SW480 (cell line): ENCODE results near the gene C1GALT1C1L.
"Not testable (repeated sequence)": the region's sequence is repeated elsewhere in the genome, so short reads cannot be mapped to it uniquely, and the experiment has no call there.

ENCODE experiments used
- DNase-seq: peaks from one replicate; pipeline ENCODE4 v3.0.0-alpha.2; 2016; ENCODE audit warnings: low spot score

The C1GALT1C1L gene

GRCh38 chr2:43653506-43653905 lies 22.7 kb downstream of the C1GALT1C1L start:
- DNase-seq, result no peak

DNA sequence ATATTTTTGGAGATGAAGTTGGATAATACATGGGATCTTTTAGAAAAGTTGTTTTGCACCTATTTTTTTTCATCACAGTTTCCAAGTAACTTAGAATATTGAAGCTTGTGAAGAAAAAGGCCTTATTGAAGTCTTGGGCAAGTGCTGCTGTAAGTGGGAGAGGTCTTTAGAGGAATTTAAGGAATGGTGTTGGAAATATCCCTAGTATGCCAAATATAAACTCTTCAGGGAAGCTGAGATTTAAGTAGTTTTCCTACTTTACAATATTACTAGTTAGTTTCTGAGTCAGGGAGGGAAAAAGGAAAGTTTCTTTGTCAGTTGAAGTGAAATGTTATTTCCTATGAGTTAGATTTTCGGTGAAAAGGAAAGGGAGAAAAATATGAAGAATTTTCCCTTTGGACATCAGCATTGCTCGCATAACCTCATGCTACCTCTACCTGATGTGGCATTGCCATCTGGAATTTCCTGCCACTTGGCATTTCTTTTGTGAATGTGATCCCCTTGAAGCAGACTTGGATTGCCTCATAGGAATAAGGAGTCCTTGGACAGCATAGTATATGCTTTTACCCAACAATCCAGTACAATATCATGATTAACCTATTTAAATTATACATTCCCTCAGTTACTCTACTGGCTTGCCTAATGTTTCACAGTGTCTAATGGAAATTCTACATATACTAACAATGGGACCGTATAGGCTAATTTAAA lies 27.1 kb downstream of the C1GALT1C1L start:
- DNase-seq, result no peak

GRCh38 chr2:43643680-43644079 lies 32.5 kb downstream of the C1GALT1C1L start:
- no peak for DNase-seq

DNA sequence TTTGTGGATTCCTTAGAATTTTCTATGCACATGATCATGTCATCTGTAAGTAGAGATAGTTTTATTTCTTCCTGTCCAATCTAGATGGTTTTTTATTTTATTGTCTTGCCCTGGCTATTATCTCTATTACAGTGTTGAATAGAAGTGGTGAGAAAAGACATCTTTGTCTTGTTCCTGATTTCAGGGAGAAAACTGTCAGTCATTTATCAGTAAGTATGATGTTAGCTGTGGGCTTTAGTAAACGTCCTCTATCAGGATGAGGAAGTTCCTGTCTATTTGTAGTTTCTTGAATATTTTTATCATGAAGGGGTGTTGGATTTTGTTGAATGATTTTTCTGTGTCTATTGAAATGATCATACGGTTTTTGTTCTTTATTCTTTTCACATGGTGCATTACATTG lies 33.9 kb downstream of the C1GALT1C1L start:
- DNase-seq, result no peak

DNA sequence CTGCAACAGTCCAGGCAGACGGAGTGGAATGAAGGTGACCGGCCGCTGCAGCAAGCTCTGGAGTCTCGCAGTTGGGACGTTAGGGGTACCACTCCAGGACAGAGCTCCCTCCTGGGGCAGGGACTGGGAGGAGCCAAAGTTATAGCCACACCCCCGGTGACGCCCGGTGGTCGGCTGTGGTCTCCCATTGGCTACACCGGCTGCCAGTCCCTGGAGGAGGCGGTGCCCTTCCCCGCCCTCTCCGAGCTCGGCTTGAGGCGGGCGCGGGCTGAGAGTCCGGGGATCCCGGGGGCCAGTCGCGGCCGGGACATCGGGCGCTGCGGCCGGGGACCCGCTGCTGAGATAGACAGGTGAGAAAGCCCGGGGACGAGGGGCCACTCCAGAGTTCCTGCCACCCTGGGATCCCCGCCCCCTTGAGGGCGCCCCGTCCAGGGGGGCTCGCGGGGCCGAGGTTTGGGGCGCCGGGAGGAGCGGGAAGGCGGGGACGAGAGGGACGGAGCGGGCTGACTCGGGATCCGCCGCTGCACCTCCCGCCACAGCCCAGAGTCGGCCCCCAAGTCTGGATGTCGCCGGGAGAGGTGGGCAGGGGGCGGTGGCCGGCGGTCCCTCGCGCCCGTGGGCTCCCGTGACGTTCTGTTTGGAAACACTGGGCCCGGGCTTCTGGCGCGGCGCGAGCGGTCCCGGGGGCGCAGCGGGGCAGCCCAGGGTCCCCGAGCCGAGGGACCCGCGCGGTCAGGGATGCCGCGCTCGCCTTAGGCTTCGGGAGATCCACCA lies 39.0 kb downstream of the C1GALT1C1L start, which contains the start of gene PLEKHH2:
Gene PLEKHH2, plus strand, starts transcription at position 231 of the 774 bp plus-strand sequence. CDS start 7,414 bp downstream, outside the sequence.
- DNase-seq, result peak; percentile 89

- no peak for DNase-seq
Observed at GRCh38 chr2:43636621-43637020, 39.6 kb downstream of the C1GALT1C1L start.

- DNase-seq, result not testable (repeated sequence)
Observed at GRCh38 chr2:43636153-43636552, 40.1 kb downstream of the C1GALT1C1L start.

DNA sequence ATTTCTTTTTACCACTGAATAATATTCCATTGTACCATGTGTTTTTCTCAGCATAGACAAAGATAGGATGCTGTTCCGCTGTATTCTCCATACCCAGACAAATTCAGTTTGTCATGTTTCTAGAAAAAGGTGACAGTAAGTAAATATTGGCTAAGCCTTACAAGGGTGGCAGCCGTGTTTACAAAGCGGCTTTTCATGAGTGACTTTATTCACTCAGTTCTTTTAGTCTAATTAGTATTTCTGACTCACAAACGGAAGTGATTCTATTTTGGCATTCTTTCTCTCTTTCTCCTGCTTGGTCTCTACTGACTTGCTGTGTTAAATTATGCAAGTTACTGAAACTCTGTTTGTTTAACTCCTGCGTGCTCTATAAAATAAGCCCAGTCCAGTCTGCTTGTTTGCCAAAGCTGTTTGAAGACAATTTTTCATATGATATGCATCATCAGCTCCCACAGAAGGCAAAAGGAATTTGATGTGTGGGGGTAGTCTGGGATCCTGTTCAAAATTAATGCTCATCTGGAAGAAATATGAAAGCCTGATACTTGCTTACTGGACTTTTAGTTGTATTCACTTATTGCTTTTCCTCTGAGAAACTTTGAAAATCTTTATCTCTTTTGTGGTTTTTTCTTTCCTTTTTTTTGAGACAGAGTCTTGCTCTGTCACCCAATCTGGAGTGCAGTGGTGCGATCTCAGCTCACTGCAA lies 41.5 kb downstream of the C1GALT1C1L start:
- DNase-seq, result peak; percentile 68

GRCh38 chr2:43631618-43632317 lies 44.5 kb downstream of the C1GALT1C1L start:
- no peak for DNase-seq
